GM23248 (cell line): ENCODE measurements around the gene ELOVL5. TPM values are rescaled to one million over a fixed set of nuclear protein-coding genes. Genes with fewer than 3 reads are reported as not detected.

Source experiments
- DNase-seq: peaks from one replicate; pipeline ENCODE4 v3.0.0-alpha.2; 2015
- H2AFZ ChIP-seq: fragments of 200-600 bp; sonication (generic); 2 replicates; pipeline ENCODE4 v1.6.1; 2016; ENCODE audit warnings: antibody characterized with exemption
- H3F3A ChIP-seq: fragments of 200-600 bp; sonication (generic); 2 replicates; pipeline ENCODE4 v1.6.1; 2016; ENCODE audit warnings: mild to moderate bottlenecking, antibody characterized with exemption, mixed run types; ENCODE audit not compliant: insufficient read depth
- H3K27ac ChIP-seq: fragments of 200-600 bp; sonication (generic); 2 replicates; pipeline ENCODE4 v1.5.1; 2016; ENCODE audit warnings: mild to moderate bottlenecking
- H3K27me3 ChIP-seq: fragments of 200-600 bp; sonication (generic); replicated peaks from 2 replicates; pipeline ENCODE4 v1.6.1; 2016; ENCODE audit warnings: mild to moderate bottlenecking; ENCODE audit not compliant: insufficient read depth
- H3K36me3 ChIP-seq: fragments of 200-600 bp; sonication (generic); 2 replicates; pipeline ENCODE4 v1.6.1; 2016; ENCODE audit warnings: low read depth, mild to moderate bottlenecking
- H3K4me1 ChIP-seq: fragments of 200-600 bp; sonication (generic); 2 replicates; pipeline ENCODE4 v1.6.1; 2016; ENCODE audit warnings: mild to moderate bottlenecking; ENCODE audit not compliant: insufficient read depth
- H3K4me2 ChIP-seq: fragments of 200-600 bp; sonication (generic); one replicate; pipeline ENCODE4 v1.6.1; 2016; ENCODE audit warnings: mild to moderate bottlenecking; ENCODE audit not compliant: unreplicated experiment
- H3K4me3 ChIP-seq: fragments of 200-600 bp; sonication (generic); 2 replicates; pipeline ENCODE4 v1.5.1; 2016; ENCODE audit warnings: mild to moderate bottlenecking
- H3K79me2 ChIP-seq: fragments of 200-600 bp; sonication (generic); 2 replicates; pipeline ENCODE4 v1.6.1; 2016; ENCODE audit warnings: mild to moderate bottlenecking; ENCODE audit not compliant: insufficient read depth
- H3K9ac ChIP-seq: fragments of 200-600 bp; sonication (generic); 2 replicates; pipeline ENCODE4 v1.6.1; 2016; ENCODE audit warnings: mild to moderate bottlenecking
- H3K9me2 ChIP-seq: fragments of 200-600 bp; sonication (generic); 2 replicates; pipeline ENCODE4 v1.6.1; 2016; ENCODE audit warnings: mixed run types, mild to moderate bottlenecking, moderate library complexity; ENCODE audit not compliant: insufficient read depth
- H3K9me3 ChIP-seq: fragments of 200-600 bp; sonication (generic); one replicate; pipeline ENCODE4 v1.6.1; 2017; ENCODE audit warnings: low read depth
- H4K20me1 ChIP-seq: fragments of 200-600 bp; sonication (generic); 2 replicates; pipeline ENCODE4 v1.6.0; 2016; ENCODE audit not compliant: insufficient read depth
- EZH2 ChIP-seq: fragments of 200-600 bp; sonication (generic); IDR thresholded peaks from 2 replicates; pipeline ENCODE4 v1.6.1; 2018; ENCODE audit warnings: antibody characterized with exemption, mild to moderate bottlenecking; ENCODE audit not compliant: insufficient read depth, poor library complexity, severe bottlenecking
- EZH2phosphoT487 ChIP-seq: fragments of 200-600 bp; sonication (generic); IDR thresholded peaks from 2 replicates; pipeline ENCODE4 v1.6.1; 2018; ENCODE audit warnings: antibody characterized with exemption, moderate library complexity, mild to moderate bottlenecking, low read depth; ENCODE audit not compliant: insufficient read depth
- WGBS, 2 experiments: methylation state at CpG; one replicate each; pipeline ENCODE4 v1.1.6; 2015 to 2017; ENCODE audit warnings: low lambda C conversion rate in 2 of 2, low coverage in 1 of 2; ENCODE audit errors: missing lambda C conversion rate in 2 of 2; 5-methylcytosine and 5-hydroxymethylcytosine counted together
- in situ Hi-C: fragments of 300-500 bp; cut with MboI; formaldehyde crosslinking; loops from 2 replicates; pipeline ENCODE4 v1.15.0; 2020
- polyA plus RNA-seq: library from polyadenylated mRNA; unstranded; fragments of >200 nt; fragmentation: Nextera tagmentation; extraction: Ambion mirVana; gene quantifications from 2 replicates; pipeline ENCODE4 v1.2.1, GENCODE V29; 2016
- total RNA-seq: library from RNA; depleted of rRNA; stranded (reverse); fragments of >200 nt; shearing (Covaris generic); gene quantifications from 2 replicates; pipeline ENCODE4 v1.2.3, GENCODE V29; 2014

ELOVL5 gene
- total and polyA plus RNA-seq, 2 experiments from 2014 or later, result 70.8 to 87.3 TPM

DNA sequence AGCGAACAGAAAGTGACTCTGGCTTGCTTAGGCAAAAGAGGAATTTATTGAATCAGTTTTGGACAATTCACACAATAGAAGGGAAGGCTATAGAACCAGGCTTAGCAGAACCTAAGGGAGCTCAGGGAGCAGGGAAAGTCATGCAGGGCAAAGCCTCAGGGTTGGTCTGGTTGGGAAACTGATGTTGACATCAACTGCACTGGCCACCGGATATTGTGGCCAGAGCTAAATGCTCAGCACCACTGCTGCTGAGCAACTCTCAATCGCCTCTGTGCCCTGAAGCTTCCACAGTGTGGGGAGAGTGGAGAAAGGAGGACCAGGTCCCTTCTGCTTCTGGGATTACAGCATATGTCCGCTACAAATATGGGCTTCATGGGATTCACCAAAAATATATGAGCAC, 106.8 kb downstream of the ELOVL5 start:
- no peaks in the 10 kb centered on the region for H3K79me2 ChIP-seq
- in situ Hi-C loops, result no loop called here
- H4K20me1 ChIP-seq, result no peaks in the 10 kb centered on the region
- H3F3A ChIP-seq, result no peaks in the 10 kb centered on the region
- H3K4me1 ChIP-seq, result no peaks in the 10 kb centered on the region
- DNase-seq, result no peak
- H2AFZ ChIP-seq, result no peak overlapping the region
- H3K4me2 ChIP-seq, result no peak overlapping the region
- TF ChIP-seq EZH2phosphoT487 (no peak), EZH2 (no peak)
- 79% methylated on average over 4 of the region's 4 CpGs for WGBS, 2 experiments
- no peak overlapping the region for H3K9ac ChIP-seq
- peaks cover 7% of the 10 kb centered on the region; the same call in 1 of the 2 replicates for H3K27me3 ChIP-seq
- no peak overlapping the region for H3K27ac ChIP-seq
- H3K9me3 ChIP-seq, result no peaks in the 10 kb centered on the region
- no peaks in the 10 kb centered on the region for H3K9me2 ChIP-seq
- no peaks in the 10 kb centered on the region for H3K36me3 ChIP-seq
- no peak overlapping the region for H3K4me3 ChIP-seq

DNA sequence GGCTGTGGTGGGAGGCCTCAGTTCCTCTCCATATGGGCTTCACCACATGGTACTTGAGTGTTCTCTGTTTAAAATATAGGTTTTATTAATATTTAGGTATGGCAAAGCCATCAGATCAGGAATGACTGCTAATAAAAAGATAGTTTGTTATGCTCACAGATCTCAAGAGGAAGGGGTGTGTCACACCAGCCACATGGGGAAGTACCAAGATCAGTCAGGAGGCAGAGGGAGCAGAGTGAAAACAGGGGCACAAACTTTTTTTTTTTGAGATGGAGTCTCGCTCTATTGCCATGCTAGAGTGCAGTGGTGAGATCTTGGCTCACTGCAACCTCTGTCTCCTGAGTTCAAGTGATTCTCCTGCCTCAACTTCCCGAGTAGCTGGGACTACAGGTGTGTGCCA, 108.0 kb downstream of the ELOVL5 start:
- Histone ChIP-seq H2AFZ (no peak overlapping the region), H3K27me3 (peaks cover 3% of the 10 kb centered on the region; the same call in 1 of the 2 replicates), H3K9ac (no peak overlapping the region), H3K27ac (no peak overlapping the region), H3K4me2 (no peak overlapping the region), H3K4me3 (no peak overlapping the region), H3K9me3 (no peaks in the 10 kb centered on the region), H3K9me2 (no peaks in the 10 kb centered on the region), H3F3A (no peaks in the 10 kb centered on the region), H4K20me1 (no peaks in the 10 kb centered on the region), H3K4me1 (no peaks in the 10 kb centered on the region), H3K79me2 (no peaks in the 10 kb centered on the region), H3K36me3 (no peaks in the 10 kb centered on the region)
- WGBS, 2 experiments, result 40 to 57% methylated on average over 2 of the region's 2 CpGs
- TF ChIP-seq EZH2, result no peak
- no peak for TF ChIP-seq EZH2phosphoT487
- no peak for DNase-seq
- in situ Hi-C loops, result no loop called here

DNA sequence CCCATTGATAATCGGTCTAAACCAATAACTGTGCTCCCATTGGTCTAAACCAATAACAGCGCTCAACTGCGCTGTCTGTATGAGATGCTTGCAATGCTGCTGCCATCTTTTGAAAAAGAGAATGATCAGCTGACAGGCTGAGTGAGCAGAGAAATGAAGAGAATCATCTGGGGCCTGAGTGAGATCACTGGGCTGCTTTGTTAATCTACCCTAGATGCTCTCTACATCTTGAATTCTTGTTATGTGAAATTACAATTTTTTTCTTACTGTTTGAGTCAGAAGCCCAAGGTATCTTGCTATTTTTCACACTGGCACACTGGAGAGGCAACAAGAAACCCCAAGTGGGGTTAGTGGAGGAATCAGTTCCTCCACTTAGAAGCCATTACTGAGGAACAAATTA, 108.6 kb downstream of the ELOVL5 start:
- no peaks in the 10 kb centered on the region for H3F3A ChIP-seq
- H2AFZ ChIP-seq, result no peak overlapping the region
- H3K9me2 ChIP-seq, result no peaks in the 10 kb centered on the region
- no peaks in the 10 kb centered on the region for H3K9me3 ChIP-seq
- no peaks in the 10 kb centered on the region for H3K36me3 ChIP-seq
- no peak overlapping the region for H3K4me3 ChIP-seq
- H3K27me3 ChIP-seq, result peaks cover 3% of the 10 kb centered on the region; the same call in 1 of the 2 replicates
- no peaks in the 10 kb centered on the region for H3K4me1 ChIP-seq
- H3K4me2 ChIP-seq, result no peak overlapping the region
- no peak for DNase-seq
- 87 to 90% methylated on average over 3 of the region's 3 CpGs for WGBS, 2 experiments
- no peak overlapping the region for H3K9ac ChIP-seq
- TF ChIP-seq EZH2 (no peak), EZH2phosphoT487 (no peak)
- in situ Hi-C loops, result no loop called here
- H3K27ac ChIP-seq, result no peak overlapping the region
- no peaks in the 10 kb centered on the region for H3K79me2 ChIP-seq
- no peaks in the 10 kb centered on the region for H4K20me1 ChIP-seq

DNA sequence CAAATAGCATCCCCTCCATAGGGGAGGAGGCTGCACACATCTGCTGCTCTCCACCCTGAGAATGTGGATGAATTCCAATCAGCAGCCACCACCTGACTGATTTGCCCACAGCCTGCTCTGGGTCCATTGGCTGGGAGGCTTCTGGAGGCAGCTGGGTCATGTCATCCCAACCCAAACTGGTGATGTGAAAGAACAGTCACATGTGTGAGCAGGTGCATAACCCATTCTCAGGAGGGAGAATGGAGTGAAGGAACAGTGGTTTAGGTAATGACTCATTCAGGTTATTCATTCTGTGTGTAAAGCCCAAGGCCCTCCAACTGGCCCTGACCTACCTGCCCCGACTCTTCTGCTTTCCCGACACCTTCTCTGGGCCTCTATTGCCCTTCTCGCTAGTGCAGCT, 109.2 kb downstream of the ELOVL5 start:
- no peaks in the 10 kb centered on the region for H4K20me1 ChIP-seq
- TF ChIP-seq EZH2 (no peak), EZH2phosphoT487 (no peak)
- WGBS, 2 experiments, result 68 to 72% methylated on average over 3 of the region's 3 CpGs
- no peaks in the 10 kb centered on the region for H3F3A ChIP-seq
- no peak for DNase-seq
- no peak overlapping the region for H2AFZ ChIP-seq
- no peaks in the 10 kb centered on the region for H3K9me3 ChIP-seq
- H3K9ac ChIP-seq, result no peak overlapping the region
- no peak overlapping the region for H3K4me2 ChIP-seq
- no peaks in the 10 kb centered on the region for H3K4me1 ChIP-seq
- no peaks in the 10 kb centered on the region for H3K79me2 ChIP-seq
- no peaks in the 10 kb centered on the region for H3K9me2 ChIP-seq
- H3K27ac ChIP-seq, result no peak overlapping the region
- in situ Hi-C loops, result no loop called here
- no peak overlapping the region for H3K4me3 ChIP-seq
- peaks cover 3% of the 10 kb centered on the region; the same call in 1 of the 2 replicates for H3K27me3 ChIP-seq
- H3K36me3 ChIP-seq, result no peaks in the 10 kb centered on the region

DNA sequence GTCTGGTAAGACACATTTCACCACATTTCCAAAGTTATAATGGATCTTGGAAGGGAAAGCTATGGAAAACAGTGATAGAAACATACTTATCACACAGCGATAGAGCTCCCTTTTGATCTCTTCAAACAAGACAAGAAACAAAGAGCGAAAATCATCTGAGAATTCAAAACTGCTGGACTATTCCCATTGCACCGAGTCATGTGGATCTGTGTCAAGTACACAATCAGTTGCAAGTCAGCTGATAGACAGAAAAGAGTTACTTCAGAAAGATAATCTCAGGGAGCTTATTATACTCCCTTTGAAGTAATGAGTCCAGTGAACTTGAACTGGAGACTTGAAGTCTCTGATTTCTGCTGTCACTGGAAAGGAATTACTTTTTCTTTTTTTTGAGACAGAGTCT, 110.4 kb downstream of the ELOVL5 start:
- Histone ChIP-seq H3F3A (no peaks in the 10 kb centered on the region), H3K9me3 (no peaks in the 10 kb centered on the region), H3K9ac (no peak overlapping the region), H2AFZ (no peak overlapping the region), H3K36me3 (no peaks in the 10 kb centered on the region), H3K27me3 (peaks cover 3% of the 10 kb centered on the region; the same call in 1 of the 2 replicates), H3K9me2 (no peaks in the 10 kb centered on the region), H3K4me2 (no peak overlapping the region), H4K20me1 (no peaks in the 10 kb centered on the region), H3K79me2 (no peaks in the 10 kb centered on the region), H3K4me1 (no peaks in the 10 kb centered on the region), H3K27ac (no peak overlapping the region), H3K4me3 (no peak overlapping the region)
- no peak for DNase-seq
- in situ Hi-C loops, result no loop called here
- 42 to 47% methylated on average over 3 of the region's 3 CpGs for WGBS, 2 experiments
- TF ChIP-seq EZH2phosphoT487 (no peak), EZH2 (no peak)
